Measurements from ENCODE around the gene DCP1A.

Gene DCP1A

GRCh38 chr3:53248161-53248560 lies 99.2 kb downstream of the DCP1A start:
- peaks cover 39% of the 10 kb centered on the region for H3K4me1 ChIP-seq (ENCODE audit: control insufficient read depth, insufficient read depth, low read length, poor library complexity, severe bottlenecking)
- no peak overlapping the region for H3K27ac ChIP-seq (ENCODE audit: low read depth, low read length, severe bottlenecking)
- 91 to 100% methylated on average over 5 of the region's 6 CpGs for WGBS, 2 experiments (ENCODE audit: insufficient coverage in 2 of 2)
- H3K36me3 ChIP-seq (ENCODE audit: control insufficient read depth, insufficient read depth, low read length), result peaks cover 72% of the 10 kb centered on the region
- no peaks in the 10 kb centered on the region for H3K9me3 ChIP-seq (ENCODE audit: control insufficient read depth, low read length)
- no peak overlapping the region for H3K4me3 ChIP-seq (ENCODE audit: extremely low read depth, insufficient read depth, low read length, poor library complexity, severe bottlenecking)

DNA sequence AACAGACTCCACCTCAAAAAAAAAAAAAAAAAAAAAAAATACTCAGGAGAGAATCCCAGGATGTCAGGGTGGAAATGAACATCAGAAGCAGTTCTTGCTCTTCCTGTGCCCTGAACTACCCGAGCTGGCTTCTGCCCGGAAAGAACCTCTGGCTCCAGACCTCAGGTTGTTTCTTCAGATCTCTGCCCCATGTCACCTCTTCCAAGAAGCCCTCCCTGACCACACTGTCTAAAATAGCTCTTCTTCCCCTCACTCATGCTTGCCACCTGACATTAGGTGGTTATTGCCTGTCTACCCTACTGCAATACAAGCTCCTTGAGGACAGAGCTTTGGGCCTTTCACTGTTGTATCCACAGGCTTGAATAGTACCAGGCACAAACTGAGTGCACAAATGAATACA lies 99.7 kb downstream of the DCP1A start:
- H3K4me1 ChIP-seq (ENCODE audit: control insufficient read depth, insufficient read depth, low read length, poor library complexity, severe bottlenecking), result peaks cover 40% of the 10 kb centered on the region

GRCh38 chr3:53244271-53244670 lies 103.1 kb downstream of the DCP1A start:
- H3K9me3 ChIP-seq (ENCODE audit: control insufficient read depth, low read length), result no peaks in the 10 kb centered on the region
- H3K4me3 ChIP-seq (ENCODE audit: extremely low read depth, insufficient read depth, low read length, poor library complexity, severe bottlenecking), result no peak overlapping the region
- H3K27ac ChIP-seq (ENCODE audit: low read depth, low read length, severe bottlenecking), result no peak overlapping the region
- WGBS, 2 experiments (ENCODE audit: insufficient coverage in 2 of 2), result 96 to 97% methylated on average over 5 to 8 of the region's 8 CpGs
- H3K36me3 ChIP-seq (ENCODE audit: control insufficient read depth, insufficient read depth, low read length), result peaks cover 89% of the 10 kb centered on the region
- H3K4me1 ChIP-seq (ENCODE audit: control insufficient read depth, insufficient read depth, low read length, poor library complexity, severe bottlenecking), result peaks cover 22% of the 10 kb centered on the region

More for the DNA sequence above, 99.7 kb downstream of the DCP1A start:
- Histone ChIP-seq H3K27ac (ENCODE audit: low read depth, low read length, severe bottlenecking) (no peak overlapping the region), H3K4me3 (ENCODE audit: extremely low read depth, insufficient read depth, low read length, poor library complexity, severe bottlenecking) (no peak overlapping the region), H3K9me3 (ENCODE audit: control insufficient read depth, low read length) (no peaks in the 10 kb centered on the region), H3K36me3 (ENCODE audit: control insufficient read depth, insufficient read depth, low read length) (peaks cover 75% of the 10 kb centered on the region)
- 90 to 93% methylated on average over 2 of the region's 2 CpGs for WGBS, 2 experiments (ENCODE audit: insufficient coverage in 2 of 2)

GRCh38 chr3:53243785-53244184 lies 103.6 kb downstream of the DCP1A start:
- no peak overlapping the region for H3K27ac ChIP-seq (ENCODE audit: low read depth, low read length, severe bottlenecking)
- H3K4me1 ChIP-seq (ENCODE audit: control insufficient read depth, insufficient read depth, low read length, poor library complexity, severe bottlenecking), result peaks cover 23% of the 10 kb centered on the region
- H3K4me3 ChIP-seq (ENCODE audit: extremely low read depth, insufficient read depth, low read length, poor library complexity, severe bottlenecking), result no peak overlapping the region
- no peaks in the 10 kb centered on the region for H3K9me3 ChIP-seq (ENCODE audit: control insufficient read depth, low read length)
- 91 to 100% methylated on average over 5 to 8 of the region's 8 CpGs for WGBS, 2 experiments (ENCODE audit: insufficient coverage in 2 of 2)
- peaks cover 93% of the 10 kb centered on the region for H3K36me3 ChIP-seq (ENCODE audit: control insufficient read depth, insufficient read depth, low read length)

GRCh38 chr3:53243165-53243564 lies 104.2 kb downstream of the DCP1A start:
- no peaks in the 10 kb centered on the region for H3K9me3 ChIP-seq (ENCODE audit: control insufficient read depth, low read length)
- peak overlapping the region; percentile 45 for H3K27ac ChIP-seq (ENCODE audit: low read depth, low read length, severe bottlenecking)
- peaks cover 93% of the 10 kb centered on the region for H3K36me3 ChIP-seq (ENCODE audit: control insufficient read depth, insufficient read depth, low read length)
- no peak overlapping the region for H3K4me3 ChIP-seq (ENCODE audit: extremely low read depth, insufficient read depth, low read length, poor library complexity, severe bottlenecking)
- WGBS, 2 experiments (ENCODE audit: insufficient coverage in 2 of 2), result 78 to 81% methylated on average over 11 to 13 of the region's 14 CpGs
- peaks cover 28% of the 10 kb centered on the region for H3K4me1 ChIP-seq (ENCODE audit: control insufficient read depth, insufficient read depth, low read length, poor library complexity, severe bottlenecking)

DNA sequence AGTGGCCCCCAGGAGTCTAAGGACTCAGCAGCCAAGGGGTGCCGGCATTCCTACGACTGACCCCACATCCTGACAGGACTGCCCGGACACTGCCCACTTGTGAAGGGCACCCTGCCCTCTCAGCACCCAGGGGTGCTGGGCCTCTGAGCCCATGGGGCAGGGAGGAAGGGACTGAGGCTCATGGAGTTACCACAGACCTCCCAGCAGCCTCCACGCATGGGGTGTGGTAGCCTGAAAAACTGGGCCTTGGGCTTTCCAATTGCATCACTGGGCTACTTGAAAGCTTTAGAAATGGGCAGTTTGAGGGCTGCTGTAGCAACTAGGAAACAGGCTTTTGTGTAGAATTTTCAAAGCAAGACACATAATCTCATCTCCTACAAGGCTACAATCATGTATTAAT lies 104.7 kb downstream of the DCP1A start:
- Histone ChIP-seq H3K9me3 (ENCODE audit: control insufficient read depth, low read length) (no peaks in the 10 kb centered on the region), H3K27ac (ENCODE audit: low read depth, low read length, severe bottlenecking) (peak overlapping the region; percentile 30), H3K4me1 (ENCODE audit: control insufficient read depth, insufficient read depth, low read length, poor library complexity, severe bottlenecking) (peaks cover 32% of the 10 kb centered on the region), H3K4me3 (ENCODE audit: extremely low read depth, insufficient read depth, low read length, poor library complexity, severe bottlenecking) (no peak overlapping the region), H3K36me3 (ENCODE audit: control insufficient read depth, insufficient read depth, low read length) (peaks cover 93% of the 10 kb centered on the region)
- 100% methylated on average over 3 to 4 of the region's 4 CpGs for WGBS, 2 experiments (ENCODE audit: insufficient coverage in 2 of 2)

GRCh38 chr3:53242155-53242554 lies 105.2 kb downstream of the DCP1A start:
- Histone ChIP-seq H3K4me1 (ENCODE audit: control insufficient read depth, insufficient read depth, low read length, poor library complexity, severe bottlenecking) (peaks cover 32% of the 10 kb centered on the region), H3K36me3 (ENCODE audit: control insufficient read depth, insufficient read depth, low read length) (peaks cover 91% of the 10 kb centered on the region), H3K9me3 (ENCODE audit: control insufficient read depth, low read length) (no peaks in the 10 kb centered on the region), H3K4me3 (ENCODE audit: extremely low read depth, insufficient read depth, low read length, poor library complexity, severe bottlenecking) (no peak overlapping the region), H3K27ac (ENCODE audit: low read depth, low read length, severe bottlenecking) (no peak overlapping the region)
- WGBS, 2 experiments (ENCODE audit: insufficient coverage in 2 of 2), result 93 to 96% methylated on average over 7 of the region's 7 CpGs

DNA sequence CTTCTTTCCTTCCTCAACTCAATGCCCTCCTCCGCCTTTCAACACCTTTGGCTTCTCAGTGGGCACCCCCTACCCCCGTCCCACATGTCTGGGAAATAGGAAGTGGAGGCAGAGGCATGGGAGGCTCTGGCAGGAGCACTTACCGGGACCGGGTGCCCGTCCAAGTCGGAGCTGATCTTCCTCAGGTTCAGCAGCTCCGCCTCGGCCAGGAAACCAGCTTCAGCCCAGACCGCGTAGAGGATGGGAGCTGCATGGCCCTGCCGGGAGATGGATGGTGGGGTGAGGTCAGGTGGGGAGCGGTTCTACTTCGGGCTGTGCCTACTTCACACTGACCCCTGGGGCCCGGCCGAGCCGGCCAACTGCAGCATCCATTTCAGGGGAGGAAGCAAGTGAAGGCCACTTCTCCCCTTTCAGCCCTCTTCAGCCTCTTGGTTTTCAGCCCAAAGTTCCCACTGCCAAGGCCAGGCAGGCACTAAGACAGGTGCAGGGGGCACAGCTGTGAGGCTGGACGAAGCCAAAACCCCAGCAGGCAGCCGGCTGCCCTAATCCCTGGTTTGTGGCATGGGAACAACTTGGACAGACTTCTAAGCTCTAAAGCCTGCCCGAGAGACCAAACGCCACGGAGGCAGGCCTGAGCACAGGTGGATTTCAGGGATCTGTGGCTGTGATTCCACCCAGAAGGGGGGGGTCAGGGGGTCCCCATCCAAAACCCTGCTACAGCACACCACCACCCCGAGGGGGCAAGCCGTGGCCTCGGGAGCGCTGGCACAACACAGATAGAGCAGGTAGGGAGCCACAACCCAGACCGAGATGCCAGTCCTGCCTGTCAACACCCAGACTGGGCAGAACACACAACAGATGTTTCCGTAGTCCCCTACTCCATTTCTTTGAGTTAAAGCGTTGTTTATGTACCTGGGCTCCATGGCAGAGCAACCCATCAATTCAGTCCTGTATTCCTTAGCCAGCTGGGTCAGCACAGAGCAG lies 106.1 kb downstream of the DCP1A start:
- H3K27ac ChIP-seq (ENCODE audit: low read depth, low read length, severe bottlenecking), result no peak overlapping the region
- peaks cover 92% of the 10 kb centered on the region for H3K36me3 ChIP-seq (ENCODE audit: control insufficient read depth, insufficient read depth, low read length)
- peaks cover 39% of the 10 kb centered on the region for H3K4me1 ChIP-seq (ENCODE audit: control insufficient read depth, insufficient read depth, low read length, poor library complexity, severe bottlenecking)
- H3K4me3 ChIP-seq (ENCODE audit: extremely low read depth, insufficient read depth, low read length, poor library complexity, severe bottlenecking), result no peak overlapping the region
- 91 to 92% methylated on average over 14 to 22 of the region's 28 CpGs for WGBS, 2 experiments (ENCODE audit: insufficient coverage in 2 of 2)
- H3K9me3 ChIP-seq (ENCODE audit: control insufficient read depth, low read length), result no peaks in the 10 kb centered on the region

DNA sequence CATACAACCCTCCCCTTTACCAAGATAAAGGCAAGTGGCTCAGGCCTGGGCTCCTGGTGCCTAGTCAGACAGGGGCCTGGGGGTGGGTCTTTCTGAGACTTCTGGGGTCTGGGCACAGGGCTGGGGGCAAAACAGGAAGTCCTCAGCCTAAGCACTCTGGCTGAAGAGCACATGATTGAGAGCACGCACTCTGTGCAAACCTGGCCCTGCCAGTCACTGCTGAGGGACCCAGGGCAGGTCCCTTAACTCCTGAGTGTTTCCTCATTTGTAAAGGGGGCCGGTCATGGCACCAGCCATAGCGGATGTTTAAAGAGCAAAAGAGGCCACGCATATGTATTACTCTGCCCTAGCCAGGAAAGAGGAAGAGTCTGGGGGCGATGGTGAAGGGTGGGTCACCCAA lies 107.5 kb downstream of the DCP1A start:
- H3K9me3 ChIP-seq (ENCODE audit: control insufficient read depth, low read length), result no peaks in the 10 kb centered on the region

DNA sequence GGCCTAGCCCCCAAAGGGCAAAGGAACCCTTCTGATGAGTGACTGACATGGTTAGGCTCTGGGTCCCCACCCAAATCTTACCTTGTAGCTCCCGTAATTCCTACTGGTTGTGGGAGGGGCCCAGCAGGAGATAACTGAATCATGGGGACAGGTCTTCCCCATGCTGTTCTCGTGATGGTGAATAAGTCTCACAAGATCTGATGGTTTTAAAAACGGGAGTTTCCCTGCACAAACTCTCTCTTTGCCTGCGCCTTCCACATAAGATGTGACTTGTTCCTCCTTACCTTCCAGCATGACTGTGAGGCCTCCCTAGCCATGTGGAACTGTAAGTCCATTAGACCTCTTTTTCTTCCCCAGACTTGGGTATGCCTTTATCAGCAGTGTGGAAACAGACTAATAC lies 108.5 kb downstream of the DCP1A start:
- 98 to 100% methylated on average over 4 of the region's 4 CpGs for WGBS, 2 experiments (ENCODE audit: insufficient coverage in 2 of 2)
- Histone ChIP-seq H3K4me1 (ENCODE audit: control insufficient read depth, insufficient read depth, low read length, poor library complexity, severe bottlenecking) (peaks cover 38% of the 10 kb centered on the region), H3K36me3 (ENCODE audit: control insufficient read depth, insufficient read depth, low read length) (peaks cover 93% of the 10 kb centered on the region), H3K27ac (ENCODE audit: low read depth, low read length, severe bottlenecking) (peak overlapping the region; percentile 59), H3K4me3 (ENCODE audit: extremely low read depth, insufficient read depth, low read length, poor library complexity, severe bottlenecking) (no peak overlapping the region), H3K9me3 (ENCODE audit: control insufficient read depth, low read length) (no peaks in the 10 kb centered on the region)

More for the DNA sequence above, 107.5 kb downstream of the DCP1A start:
- Histone ChIP-seq H3K4me3 (ENCODE audit: extremely low read depth, insufficient read depth, low read length, poor library complexity, severe bottlenecking) (no peak overlapping the region), H3K4me1 (ENCODE audit: control insufficient read depth, insufficient read depth, low read length, poor library complexity, severe bottlenecking) (peaks cover 43% of the 10 kb centered on the region), H3K27ac (ENCODE audit: low read depth, low read length, severe bottlenecking) (peak overlapping the region; percentile 49), H3K36me3 (ENCODE audit: control insufficient read depth, insufficient read depth, low read length) (peaks cover 93% of the 10 kb centered on the region)
- WGBS, 2 experiments (ENCODE audit: insufficient coverage in 2 of 2), result 94 to 98% methylated on average over 3 to 4 of the region's 5 CpGs
